Kasumi-1 (cell line): Measurements from ENCODE around the gene ZFP14.
"Not testable (repeated sequence)": the region's sequence is repeated elsewhere in the genome, so short reads cannot be mapped to it uniquely, and the experiment has no call there.

Experiments used
- DNase-seq, 2 experiments: peaks; one replicate each; lab custom pipeline; 2025; lab: John Stamatoyannopoulos, UW

The ZFP14 gene

GRCh38 chr19:36330216-36330615 lies 48.8 kb downstream of the ZFP14 start:
- no peak for DNase-seq

- not testable (repeated sequence) for DNase-seq
Measured at GRCh38 chr19:36329534-36329933, 49.5 kb downstream of the ZFP14 start.

GRCh38 chr19:36326649-36327048 lies 52.4 kb downstream of the ZFP14 start:
- not testable (repeated sequence) for DNase-seq

- DNase-seq, result not testable (repeated sequence)
Measured at GRCh38 chr19:36315164-36315563, 63.8 kb downstream of the ZFP14 start.

- not testable (repeated sequence) for DNase-seq
Measured at GRCh38 chr19:36314053-36314452, 64.9 kb downstream of the ZFP14 start.

GRCh38 chr19:36311098-36311760 lies 67.8 kb downstream of the ZFP14 start:
- DNase-seq, result not testable (repeated sequence)

- DNase-seq, result not testable (repeated sequence)
Measured at GRCh38 chr19:36310416-36310990, 68.5 kb downstream of the ZFP14 start.

GRCh38 chr19:36309759-36310158 lies 69.2 kb downstream of the ZFP14 start:
- DNase-seq, result not testable (repeated sequence)

GRCh38 chr19:36309309-36309708 lies 69.7 kb downstream of the ZFP14 start:
- DNase-seq, result not testable (repeated sequence)

- DNase-seq, result not testable (repeated sequence)
Measured at GRCh38 chr19:36292317-36292716, 86.7 kb downstream of the ZFP14 start.
